HepG2 (cell line): ENCODE results near the gene EEPD1. TPM values are rescaled to one million over a fixed set of nuclear protein-coding genes. Genes with fewer than 3 reads are reported as not detected.
"Not testable (repeated sequence)": the region's sequence is repeated elsewhere in the genome, so short reads cannot be mapped to it uniquely, and the experiment has no call there.

Source experiments
- EP300 ChIP-seq, 3 experiments: sonication (generic) in 1 of 3; formaldehyde crosslinking in 1 of 3; IDR thresholded peaks; 2 replicates each; pipeline versions ENCODE4 v1.5.1 to v1.6.1; 2011 to 2020; ENCODE audit warnings: low read depth in 2 of 3, low read length in 2 of 3, borderline replicate concordance in 1 of 3, improper control_type of control experiment in 1 of 3, mild to moderate bottlenecking in 1 of 3, missing genetic modification reagents in 1 of 3, moderate library complexity in 1 of 3
- FOSL2 ChIP-seq: sonication (generic); formaldehyde crosslinking; IDR thresholded peaks from 2 replicates; pipeline ENCODE4 v1.4.0; 2020; ENCODE audit warnings: missing genetic modification reagents
- FOXA3 ChIP-seq: IDR thresholded peaks from 2 replicates; pipeline ENCODE4 v1.6.1; 2016; ENCODE audit warnings: missing genetic modification reagents, missing compliant biosample characterization
- FOXP1 ChIP-seq, 2 experiments: fragments of 450-650 bp in 1 of 2; IDR thresholded peaks; 2 replicates each; pipeline ENCODE4 v1.6.1; 2017 to 2018; ENCODE audit warnings: antibody characterized with exemption in 1 of 2
- HDAC1 ChIP-seq: sonication (generic); formaldehyde crosslinking; IDR thresholded peaks from 2 replicates; pipeline ENCODE4 v1.5.1; 2020; ENCODE audit warnings: mild to moderate bottlenecking, missing genetic modification reagents
- ISL2 ChIP-seq: sonication (generic); formaldehyde crosslinking; IDR thresholded peaks from 2 replicates; pipeline ENCODE4 v1.5.0; 2020; ENCODE audit warnings: missing genetic modification reagents
- MEF2D ChIP-seq: sonication (generic); formaldehyde crosslinking; IDR thresholded peaks from 2 replicates; pipeline ENCODE4 v1.5.1; 2020; ENCODE audit warnings: mild to moderate bottlenecking, missing genetic modification reagents
- MIXL1 ChIP-seq: IDR thresholded peaks from 2 replicates; pipeline ENCODE4 v1.6.1; 2016
- NR2F6 ChIP-seq, 2 experiments: IDR thresholded peaks; 2 replicates each; pipeline ENCODE4 v1.6.1; 2016; ENCODE audit warnings: antibody characterized with exemption in 1 of 2, mild to moderate bottlenecking in 1 of 2
- POGZ ChIP-seq: sonication (generic); formaldehyde crosslinking; IDR thresholded peaks from 2 replicates; pipeline ENCODE4 v1.4.0; 2020; ENCODE audit warnings: mild to moderate bottlenecking, missing genetic modification reagents
- RCOR2 ChIP-seq: IDR thresholded peaks from 2 replicates; pipeline ENCODE4 v1.6.1; 2016; ENCODE audit warnings: missing biosample characterization, missing genetic modification reagents
- SOX6 ChIP-seq, 2 experiments: fragments of 450-650 bp in 1 of 2; sonication (generic) in 1 of 2; formaldehyde crosslinking in 1 of 2; IDR thresholded peaks; 2 replicates each; pipeline versions ENCODE4 v1.4.0 to v1.6.1; 2017 to 2020; ENCODE audit warnings: antibody characterized with exemption in 1 of 2, mild to moderate bottlenecking in 1 of 2, missing genetic modification reagents in 1 of 2
- SP5 ChIP-seq: IDR thresholded peaks from 2 replicates; pipeline ENCODE4 v1.6.1; 2016; ENCODE audit warnings: low read depth, borderline replicate concordance
- ZBTB20 ChIP-seq: sonication (generic); formaldehyde crosslinking; IDR thresholded peaks from 2 replicates; pipeline ENCODE4 v1.8.1; 2023; ENCODE audit warnings: missing genetic modification reagents, low read depth, mild to moderate bottlenecking, borderline replicate concordance
- ZBTB26 ChIP-seq: IDR thresholded peaks from 2 replicates; pipeline ENCODE4 v1.6.1; 2016; ENCODE audit warnings: missing compliant biosample characterization, missing genetic modification reagents, borderline replicate concordance
- ZBTB38 ChIP-seq: sonication (generic); formaldehyde crosslinking; IDR thresholded peaks from 2 replicates; pipeline ENCODE4 v1.5.1; 2020; ENCODE audit warnings: mild to moderate bottlenecking, missing genetic modification reagents
- ZBTB7B ChIP-seq: sonication (generic); formaldehyde crosslinking; IDR thresholded peaks from 2 replicates; pipeline ENCODE4 v1.4.0; 2020; ENCODE audit warnings: missing genetic modification reagents
- ZFP90 ChIP-seq: sonication (generic); formaldehyde crosslinking; IDR thresholded peaks from 2 replicates; pipeline ENCODE4 v1.8.0; 2022; ENCODE audit warnings: missing genetic modification reagents, mild to moderate bottlenecking, inconsistent platforms, borderline replicate concordance
- ZGPAT ChIP-seq: IDR thresholded peaks from 2 replicates; pipeline ENCODE4 v1.6.1; 2016; ENCODE audit warnings: mild to moderate bottlenecking
- ZMYM4 ChIP-seq: sonication (generic); formaldehyde crosslinking; IDR thresholded peaks from 2 replicates; pipeline ENCODE4 v1.8.1; 2023; ENCODE audit warnings: mild to moderate bottlenecking, missing genetic modification reagents
- ZNF614 ChIP-seq: IDR thresholded peaks from 2 replicates; pipeline ENCODE4 v1.6.1; 2018; ENCODE audit warnings: missing biosample characterization, missing genetic modification reagents, inconsistent platforms, borderline replicate concordance
- ZNF709 ChIP-seq: sonication (generic); formaldehyde crosslinking; IDR thresholded peaks from 2 replicates; pipeline ENCODE4 v1.5.0; 2020; ENCODE audit warnings: mild to moderate bottlenecking, missing genetic modification reagents
- ZNF747 ChIP-seq: sonication (generic); formaldehyde crosslinking; IDR thresholded peaks from 2 replicates; pipeline ENCODE4 v1.8.1; 2023; ENCODE audit warnings: missing genetic modification reagents, mild to moderate bottlenecking, borderline replicate concordance
- polyA plus RNA-seq, 8 experiments: library from polyadenylated mRNA; depleted of rRNA in 3 of 8; stranded (reverse) in 7 of 8; unstranded in 1 of 8; fragments of >200 nt; fragmentation: Illumina TruSeq in 4 of 8; extraction: Trizol in 4 of 8; gene quantifications; 2 replicates each; pipeline versions ENCODE4 v1.2.1 to v1.2.3, GENCODE V29; 2011 to 2016; ENCODE audit warnings: low read depth in 4 of 8, missing spikeins in 1 of 8, mixed read lengths in 1 of 8; ENCODE audit not compliant: insufficient read depth in 1 of 8
- total RNA-seq, 5 experiments: library from RNA; depleted of rRNA; stranded (reverse); fragments of >200 nt; fragmentation: Illumina TruSeq; extraction: Trizol; gene quantifications; 2 replicates each; pipeline ENCODE4 v1.2.3, GENCODE V29; 2016; ENCODE audit warnings: low read depth in 1 of 5
- TF ChIP-seq, protein P1 (sequence below): IDR thresholded peaks from 2 replicates; pipeline ENCODE4 v1.6.1; 2016; ENCODE audit warnings: missing genetic modification reagents, missing compliant biosample characterization

Gene EEPD1
- total and polyA plus RNA-seq, 2 of the 13 experiments (the other 11 are each of a cell fraction or from before 2014, with no cell fraction given): 10.1 to 16.4 TPM

DNA sequence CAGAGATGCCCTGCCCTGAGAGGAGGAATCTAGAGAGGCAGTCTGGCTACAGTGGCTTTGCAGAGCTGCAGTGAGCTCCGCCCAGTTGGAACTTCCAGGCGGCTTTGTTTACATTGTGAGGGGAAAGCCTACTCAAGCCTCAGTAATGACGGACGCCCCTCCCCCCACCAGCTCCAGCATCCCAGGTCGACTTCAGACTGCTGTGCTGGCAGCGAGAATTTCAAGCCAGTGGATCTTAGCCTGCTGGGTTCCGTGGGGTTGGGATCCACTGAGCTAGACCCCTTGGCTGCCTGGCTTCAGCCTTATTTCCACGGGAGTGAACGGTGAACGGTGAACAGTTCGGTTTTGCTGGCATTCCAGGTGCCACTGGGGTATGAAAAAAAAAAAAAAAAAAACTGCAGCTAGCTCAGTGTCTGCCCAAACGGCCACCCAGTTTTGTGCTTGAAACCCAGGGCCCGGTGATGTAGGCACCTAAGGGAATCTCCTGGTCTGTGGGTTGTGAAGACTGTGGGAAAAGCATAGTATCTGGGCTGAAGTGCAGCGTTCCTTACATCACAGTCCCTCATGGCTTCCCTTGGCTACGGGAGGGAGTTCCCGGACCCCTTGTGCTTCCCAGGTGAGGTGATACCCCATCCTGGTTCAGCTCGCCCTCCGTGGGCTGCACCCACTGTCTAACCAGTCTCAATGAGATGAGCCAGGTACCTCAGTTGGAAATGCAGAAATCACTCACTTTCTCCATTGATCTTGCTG is 105.6 kb downstream of the EEPD1 start (continued):
- peak; percentile 74; the same call in 1 of the 2 replicates for TF ChIP-seq ZGPAT (CRISPR knock-in tag)
- TF ChIP-seq POGZ (CRISPR knock-in tag): peak; percentile 51; the same call in 1 of the 2 replicates
- TF ChIP-seq ZBTB7B: 0 out of 2 replicates have a peak, but pooled peaks have one; percentile 33
- peak; percentile 23; the same call in 1 of the 2 replicates for TF ChIP-seq ZNF747 (CRISPR knock-in tag)
- peak; percentile 41; the same call in 1 of the 2 replicates for TF ChIP-seq NR2F6 (IDR thresholded peaks at IDR 0.05)
- TF ChIP-seq NR2F6 (CRISPR knock-in tag; IDR thresholded peaks at IDR 0.05): peak; percentile 25; the same call in 1 of the 2 replicates
- peak; percentile 43; the same call in 1 of the 2 replicates for TF ChIP-seq ZNF614 (CRISPR knock-in tag)
- TF ChIP-seq EP300 (IDR thresholded peaks at IDR 0.05; ENCODE audit: low read depth in 2 of 2, low read length in 2 of 2): 0 out of 4 replicates have a peak, but pooled peaks of 1 of the 2 experiments have one; percentile 33
- TF ChIP-seq EP300 (CRISPR knock-in tag; IDR thresholded peaks at IDR 0.05; ENCODE audit: borderline replicate concordance): 0 out of 2 replicates have a peak, but pooled peaks have one; percentile 32
- peak; percentile 91 for TF ChIP-seq FOXA3
- peak; percentile 36; the same call in 1 of the 2 replicates for TF ChIP-seq ZFP90 (CRISPR knock-in tag)
- peak; percentile 82; the same call in 1 of the 2 replicates for TF ChIP-seq MEF2D (CRISPR knock-in tag)
- TF ChIP-seq ZNF709 (CRISPR knock-in tag): 0 out of 2 replicates have a peak, but pooled peaks have one; percentile 31
- TF ChIP-seq ZBTB20 (CRISPR knock-in tag): peak; percentile 70; the same call in 1 of the 2 replicates
- TF ChIP-seq MIXL1: peak; percentile 25; the same call in 1 of the 2 replicates
- TF ChIP-seq, protein P1, sequence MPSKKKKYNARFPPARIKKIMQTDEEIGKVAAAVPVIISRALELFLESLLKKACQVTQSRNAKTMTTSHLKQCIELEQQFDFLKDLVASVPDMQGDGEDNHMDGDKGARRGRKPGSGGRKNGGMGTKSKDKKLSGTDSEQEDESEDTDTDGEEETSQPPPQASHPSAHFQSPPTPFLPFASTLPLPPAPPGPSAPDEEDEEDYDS (CRISPR knock-in tag): peak; percentile 16; the same call in 1 of the 2 replicates
- TF ChIP-seq RCOR2 (CRISPR knock-in tag): 0 out of 2 replicates have a peak, but pooled peaks have one; percentile 23
- TF ChIP-seq FOSL2: peak; percentile 39; the same call in 1 of the 2 replicates
- TF ChIP-seq ZBTB38 (CRISPR knock-in tag): 0 out of 2 replicates have a peak, but pooled peaks have one; percentile 33
- peak; percentile 56; the same call in 1 of the 2 replicates for TF ChIP-seq ISL2 (CRISPR knock-in tag)
- TF ChIP-seq HDAC1: peak; percentile 67
- not testable (repeated sequence) for TF ChIP-seq FOXP1, SOX6 (IDR thresholded peaks at IDR 0.05)
- peak; percentile 34; the same call in 1 of the 2 replicates for TF ChIP-seq FOXP1 (CRISPR knock-in tag; IDR thresholded peaks at IDR 0.05)
- peak; percentile 51 for TF ChIP-seq ZMYM4 (CRISPR knock-in tag)
- peak; percentile 79 for TF ChIP-seq SOX6 (CRISPR knock-in tag; IDR thresholded peaks at IDR 0.05)
- peak; percentile 94 for TF ChIP-seq SP5
- TF ChIP-seq ZBTB26 (CRISPR knock-in tag): peak; percentile 90
